Measurements from ENCODE around the gene ADGRL2.

ADGRL2 gene

GRCh38 chr1:81840805-81841204, 40.1 kb downstream of the ADGRL2 start (continued):
- TF ChIP-seq, protein P1, sequence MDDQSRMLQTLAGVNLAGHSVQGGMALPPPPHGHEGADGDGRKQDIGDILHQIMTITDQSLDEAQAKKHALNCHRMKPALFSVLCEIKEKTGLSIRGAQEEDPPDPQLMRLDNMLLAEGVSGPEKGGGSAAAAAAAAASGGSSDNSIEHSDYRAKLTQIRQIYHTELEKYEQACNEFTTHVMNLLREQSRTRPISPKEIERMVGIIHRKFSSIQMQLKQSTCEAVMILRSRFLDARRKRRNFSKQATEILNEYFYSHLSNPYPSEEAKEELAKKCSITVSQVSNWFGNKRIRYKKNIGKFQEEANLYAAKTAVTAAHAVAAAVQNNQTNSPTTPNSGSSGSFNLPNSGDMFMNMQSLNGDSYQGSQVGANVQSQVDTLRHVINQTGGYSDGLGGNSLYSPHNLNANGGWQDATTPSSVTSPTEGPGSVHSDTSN (CRISPR knock-in tag; IDR thresholded peaks at IDR 0.05) = no peak
- TF ChIP-seq ZNF404 (tag by site-specific recombination; IDR thresholded peaks at IDR 0.05) = no peak
- no peak for TF ChIP-seq SP3 (tag by site-specific recombination; IDR thresholded peaks at IDR 0.05)

DNA sequence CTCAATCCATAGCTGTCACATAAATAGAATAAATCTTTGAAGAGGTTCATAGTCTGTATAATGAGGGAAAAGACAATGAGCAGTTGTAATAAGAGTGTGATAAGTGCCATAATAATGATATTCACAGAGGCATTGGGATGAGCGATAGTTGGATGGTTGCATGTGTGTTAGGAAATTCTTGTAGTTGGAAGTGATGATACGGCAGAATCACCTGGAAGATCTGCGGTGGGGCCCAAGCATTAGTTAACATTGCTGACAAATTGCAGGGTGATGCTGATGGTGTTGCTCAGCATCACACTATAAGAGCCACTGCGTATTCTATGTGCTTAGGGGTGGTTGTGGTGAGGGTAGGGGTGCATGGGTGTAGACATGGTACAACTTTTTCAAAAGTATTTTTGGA, 41.1 kb downstream of the ADGRL2 start:
- TF ChIP-seq GFI1B (tag by site-specific recombination; IDR thresholded peaks at IDR 0.05) (no peak), RBAK (tag by site-specific recombination; IDR thresholded peaks at IDR 0.05) (no peak)
- no peaks in the 10 kb centered on the region; a peak in 1 of 3 replicates for H3K36me3 ChIP-seq (ENCODE audit: control insufficient read depth in 2 of 2, insufficient read depth in 1 of 2, low read length in 2 of 2)
- no peaks in the 10 kb centered on the region for H3K9me3 ChIP-seq (ENCODE audit: control insufficient read depth, insufficient read depth, low read depth, low read length)
- no peak overlapping the region for H3K27ac ChIP-seq (ENCODE audit: extremely low read depth, low read depth, low read length)
- no peak overlapping the region for H3K4me3 ChIP-seq (ENCODE audit: low read depth, low read length)
- peaks cover 11% of the 10 kb centered on the region for H3K4me1 ChIP-seq (ENCODE audit: control insufficient read depth, insufficient read depth, low read length)
- CTCF ChIA-PET = no interaction called here
- POLR2A ChIA-PET = no interaction called here

- Histone ChIP-seq H3K27ac (ENCODE audit: extremely low read depth, low read depth, low read length) (no peak overlapping the region), H3K4me3 (ENCODE audit: low read depth, low read length) (no peak overlapping the region), H3K9me3 (ENCODE audit: control insufficient read depth, insufficient read depth, low read depth, low read length) (no peaks in the 10 kb centered on the region), H3K4me1 (ENCODE audit: control insufficient read depth, insufficient read depth, low read length) (peaks cover 22% of the 10 kb centered on the region), H3K36me3 (ENCODE audit: control insufficient read depth in 2 of 2, insufficient read depth in 1 of 2, low read length in 2 of 2) (no peaks in the 10 kb centered on the region; a peak in 1 of 3 replicates)
- ChIA-PET CTCF (interaction anchor here (0.6 to 1.0 kb wide), 2 partner anchors 12 to 137 kb away, joined by 3 to 4 read pairs; no protein-coding TSS in a partner anchor), POLR2A (no interaction called here)
- TF ChIP-seq HOXA7 (CRISPR knock-in tag; IDR thresholded peaks at IDR 0.05; ENCODE audit: borderline replicate concordance) = no peak
- peak; percentile 41; the same call in 1 of the 2 replicates for TF ChIP-seq WT1 (tag by site-specific recombination; IDR thresholded peaks at IDR 0.05)
- TF ChIP-seq, protein P2, sequence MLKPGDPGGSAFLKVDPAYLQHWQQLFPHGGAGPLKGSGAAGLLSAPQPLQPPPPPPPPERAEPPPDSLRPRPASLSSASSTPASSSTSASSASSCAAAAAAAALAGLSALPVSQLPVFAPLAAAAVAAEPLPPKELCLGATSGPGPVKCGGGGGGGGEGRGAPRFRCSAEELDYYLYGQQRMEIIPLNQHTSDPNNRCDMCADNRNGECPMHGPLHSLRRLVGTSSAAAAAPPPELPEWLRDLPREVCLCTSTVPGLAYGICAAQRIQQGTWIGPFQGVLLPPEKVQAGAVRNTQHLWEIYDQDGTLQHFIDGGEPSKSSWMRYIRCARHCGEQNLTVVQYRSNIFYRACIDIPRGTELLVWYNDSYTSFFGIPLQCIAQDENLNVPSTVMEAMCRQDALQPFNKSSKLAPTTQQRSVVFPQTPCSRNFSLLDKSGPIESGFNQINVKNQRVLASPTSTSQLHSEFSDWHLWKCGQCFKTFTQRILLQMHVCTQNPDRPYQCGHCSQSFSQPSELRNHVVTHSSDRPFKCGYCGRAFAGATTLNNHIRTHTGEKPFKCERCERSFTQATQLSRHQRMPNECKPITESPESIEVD (tag by site-specific recombination; IDR thresholded peaks at IDR 0.05) = peak; percentile 65
- TF ChIP-seq IKZF3 (tag by site-specific recombination; IDR thresholded peaks at IDR 0.05) = peak; percentile 57
- no peak for TF ChIP-seq BCL11B (tag by site-specific recombination; IDR thresholded peaks at IDR 0.05; ENCODE audit: low read depth)
- TF ChIP-seq ZNF248 (tag by site-specific recombination; IDR thresholded peaks at IDR 0.05) = no peak
- TF ChIP-seq ZEB2 (tag by site-specific recombination; IDR thresholded peaks at IDR 0.05) = 0 out of 2 replicates have a peak, but pooled peaks have one; percentile 19
- no peak for TF ChIP-seq ZFP3 (tag by site-specific recombination; IDR thresholded peaks at IDR 0.05; ENCODE audit: low read depth)
These were observed 43.7 kb downstream of the ADGRL2 start for GRCh38 chr1:81844477-81844876.

DNA sequence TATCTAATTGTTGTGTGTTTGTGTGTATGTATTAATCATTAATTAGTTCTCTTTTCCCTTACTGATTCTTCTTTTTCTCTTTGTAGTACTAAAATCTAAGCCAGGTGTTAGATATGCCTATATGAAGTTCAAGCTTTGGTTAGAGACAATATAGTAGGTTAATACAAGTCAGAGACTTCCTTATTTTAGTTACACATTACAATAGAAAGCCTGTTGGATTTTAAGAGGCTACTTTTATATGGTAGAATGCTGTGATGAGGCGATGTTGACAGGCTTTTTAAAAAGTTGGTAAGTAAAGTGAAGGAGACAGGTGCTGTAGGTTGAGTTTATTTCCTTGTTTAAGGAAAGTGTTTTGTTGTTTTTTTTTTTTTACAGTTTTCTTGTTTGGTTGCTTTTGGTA, 45.9 kb downstream of the ADGRL2 start:
- ChIA-PET CTCF (no interaction called here), POLR2A (no interaction called here)
- H3K36me3 ChIP-seq (ENCODE audit: control insufficient read depth in 2 of 2, insufficient read depth in 1 of 2, low read length in 2 of 2) = no peaks in the 10 kb centered on the region; a peak in 1 of 3 replicates
- TF ChIP-seq ZNF48 (tag by site-specific recombination; IDR thresholded peaks at IDR 0.05) (no peak), ZNF19 (tag by site-specific recombination; IDR thresholded peaks at IDR 0.05; ENCODE audit: low read depth) (no peak), ZNF274 (IDR thresholded peaks at IDR 0.05; ENCODE audit: low read length) (no peak), ZNF274 (tag by site-specific recombination; IDR thresholded peaks at IDR 0.05; ENCODE audit: borderline replicate concordance) (no peak)
- TF ChIP-seq, protein P3, sequence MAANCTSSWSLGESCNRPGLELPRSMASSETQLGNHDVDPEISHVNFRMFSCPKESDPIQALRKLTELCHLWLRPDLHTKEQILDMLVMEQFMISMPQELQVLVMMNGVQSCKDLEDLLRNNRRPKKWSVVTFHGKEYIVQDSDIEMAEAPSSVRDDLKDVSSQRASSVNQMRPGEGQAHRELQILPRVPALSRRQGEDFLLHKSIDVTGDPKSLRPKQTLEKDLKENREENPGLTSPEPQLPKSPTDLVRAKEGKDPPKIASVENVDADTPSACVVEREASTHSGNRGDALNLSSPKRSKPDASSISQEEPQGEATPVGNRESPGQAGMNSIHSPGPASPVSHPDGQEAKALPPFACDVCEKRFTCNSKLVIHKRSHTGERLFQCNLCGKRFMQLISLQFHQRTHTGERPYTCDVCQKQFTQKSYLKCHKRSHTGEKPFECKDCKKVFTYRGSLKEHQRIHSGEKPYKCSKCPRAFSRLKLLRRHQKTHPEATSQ (tag by site-specific recombination; IDR thresholded peaks at IDR 0.05) = no peak
- no peak overlapping the region for H3K4me3 ChIP-seq (ENCODE audit: low read depth, low read length)
- no peak overlapping the region for H3K27ac ChIP-seq (ENCODE audit: extremely low read depth, low read depth, low read length)
- no peaks in the 10 kb centered on the region for H3K9me3 ChIP-seq (ENCODE audit: control insufficient read depth, insufficient read depth, low read depth, low read length)
- peaks cover 26% of the 10 kb centered on the region for H3K4me1 ChIP-seq (ENCODE audit: control insufficient read depth, insufficient read depth, low read length)
